H1 (cell line): ENCODE measurements around the gene RDH12. TPM values are rescaled to one million over a fixed set of nuclear protein-coding genes. Genes with fewer than 3 reads are reported as not detected.

Experiments
- CTCF ChIA-PET: fragments of 300-600 bp; sonication (Branson Sonifier 250); formaldehyde crosslinking; loops from one replicate; lab custom pipeline; 2021; ENCODE audit not compliant: partially characterized antibody; lab: Charles Lee
- POLR2A ChIA-PET: fragments of 300-600 bp; sonication (Branson Sonifier 250); formaldehyde crosslinking; loops from one replicate; lab custom pipeline; 2021; ENCODE audit warnings: inconsistent platforms; ENCODE audit not compliant: partially characterized antibody; lab: Charles Lee
- DNase-seq, 2 experiments: peaks; one replicate each; pipeline versions ENCODE4 v3.0.0 to v3.0.0-alpha.2; 2010 to 2022; ENCODE audit warnings: low spot score in 2 of 2, low read depth in 1 of 2, mixed read lengths in 1 of 2
- FAIRE-seq: peaks from 2 replicates; lab custom pipeline; 2011; peaks lifted over from hg19 to GRCh38; lab: Jason Lieb, UNC
- H2AFZ ChIP-seq: 2 replicates; pipeline ENCODE4 v1.8.1; 2012; ENCODE audit warnings: low read length, inconsistent platforms
- H2AK5ac ChIP-seq: 2 replicates; pipeline ENCODE4 v1.6.1; 2013; ENCODE audit warnings: low read depth, low read length
- H2BK120ac ChIP-seq: replicated peaks from 2 replicates; pipeline ENCODE3; 2013; ENCODE audit warnings: low read depth, low read length, inconsistent platforms
- H2BK12ac ChIP-seq: 2 replicates; pipeline ENCODE4 v1.6.1; 2013; ENCODE audit warnings: low read depth, low read length
- H2BK15ac ChIP-seq: 2 replicates; pipeline ENCODE4 v1.6.1; 2013; ENCODE audit warnings: low read length
- H2BK20ac ChIP-seq: 2 replicates; pipeline ENCODE4 v1.6.1; 2013; ENCODE audit warnings: low read length
- H2BK5ac ChIP-seq: 2 replicates; pipeline ENCODE4 v1.6.1; 2013; ENCODE audit warnings: low read depth, low read length
- H3K14ac ChIP-seq: 2 replicates; pipeline ENCODE4 v1.6.1; 2013; ENCODE audit warnings: inconsistent platforms; ENCODE audit not compliant: insufficient read length
- H3K18ac ChIP-seq: 2 replicates; pipeline ENCODE4 v1.6.1; 2013; ENCODE audit warnings: low read length; ENCODE audit errors: extremely low read depth
- H3K23ac ChIP-seq: 2 replicates; pipeline ENCODE4 v1.6.1; 2013; ENCODE audit warnings: inconsistent platforms; ENCODE audit not compliant: insufficient read length
- H3K23me2 ChIP-seq: 2 replicates; pipeline ENCODE4 v1.6.1; 2013; ENCODE audit warnings: low read depth, low read length
- H3K27ac ChIP-seq: 2 replicates; pipeline ENCODE4 v1.6.1; 2011; ENCODE audit warnings: low read depth, low read length, inconsistent platforms
- H3K27me3 ChIP-seq, 4 experiments: replicated peaks in 1 of 4; 1 replicate in 1 of 4; 2 replicates in 3 of 4; pipeline versions ENCODE4 v1.6.1 to v1.8.1; 2011 to 2013; ENCODE audit warnings: low read length in 3 of 4, mild to moderate bottlenecking in 3 of 4, inconsistent platforms in 2 of 4, mixed read lengths in 2 of 4, moderate library complexity in 1 of 4; ENCODE audit not compliant: control insufficient read depth in 3 of 4, insufficient read depth in 3 of 4; ENCODE audit errors: extremely low read depth in 1 of 4
- H3K36me3 ChIP-seq, 4 experiments: 2 replicates each; pipeline versions ENCODE4 v1.6.1 to v1.8.1; 2011 to 2013; ENCODE audit warnings: mild to moderate bottlenecking in 4 of 4, low read length in 3 of 4, moderate library complexity in 2 of 4, control low read depth in 1 of 4, inconsistent platforms in 1 of 4; ENCODE audit not compliant: insufficient read depth in 4 of 4, control insufficient read depth in 2 of 4
- H3K4ac ChIP-seq: replicated peaks from 2 replicates; pipeline ENCODE3; 2013; ENCODE audit warnings: low read length, low read depth, mixed read lengths, inconsistent platforms; ENCODE audit not compliant: insufficient read length
- H3K4me1 ChIP-seq, 4 experiments: replicated peaks in 1 of 4; 1 replicate in 1 of 4; 2 replicates in 3 of 4; pipeline versions ENCODE4 v1.6.1 to v1.8.1; 2011 to 2013; ENCODE audit warnings: low read length in 3 of 4, inconsistent platforms in 2 of 4, mixed read lengths in 1 of 4; ENCODE audit not compliant: insufficient read depth in 4 of 4, control insufficient read depth in 3 of 4
- H3K4me2 ChIP-seq, 2 experiments: 2 replicates each; pipeline versions ENCODE4 v1.6.1 to v1.8.1; 2011 to 2013; ENCODE audit warnings: low read depth in 2 of 2, low read length in 2 of 2, control low read depth in 1 of 2, inconsistent platforms in 1 of 2, mild to moderate bottlenecking in 1 of 2; ENCODE audit not compliant: insufficient read depth in 1 of 2
- H3K4me3 ChIP-seq, 4 experiments: fragments of 200-600, 300-600 bp in 1 of 4; sonication (generic), shearing (Covaris generic), sonication (Bioruptor Twin) in 1 of 4; 2 replicates each; pipeline versions ENCODE4 v1.5.1 to v1.8.1; 2011 to 2016; ENCODE audit warnings: low read length in 4 of 4, low read depth in 3 of 4, control low read depth in 2 of 4, inconsistent platforms in 2 of 4, mild to moderate bottlenecking in 2 of 4, mixed read lengths in 1 of 4, moderate library complexity in 1 of 4; ENCODE audit not compliant: insufficient read depth in 2 of 4; ENCODE audit errors: extremely low read depth in 1 of 4
- H3K56ac ChIP-seq: replicated peaks from 2 replicates; pipeline ENCODE3; 2013; ENCODE audit warnings: low read depth, mild to moderate bottlenecking, mixed read lengths, low read length, inconsistent platforms; ENCODE audit not compliant: insufficient read length
- H3K79me1 ChIP-seq: 2 replicates; pipeline ENCODE4 v1.6.1; 2013; ENCODE audit warnings: low read depth, low read length, control low read depth
- H3K79me2 ChIP-seq, 2 experiments: 2 replicates each; pipeline versions ENCODE4 v1.6.1 to v1.8.1; 2012 to 2013; ENCODE audit warnings: low read length in 2 of 2, mild to moderate bottlenecking in 2 of 2, inconsistent platforms in 1 of 2; ENCODE audit not compliant: insufficient read depth in 2 of 2, control insufficient read depth in 1 of 2
- H3K9ac ChIP-seq, 4 experiments: replicated peaks in 1 of 4; 1 replicate in 1 of 4; 2 replicates in 3 of 4; pipeline versions ENCODE4 v1.6.1 to v1.8.1; 2011 to 2013; ENCODE audit warnings: low read depth in 3 of 4, low read length in 3 of 4, control low read depth in 2 of 4, mild to moderate bottlenecking in 2 of 4, moderate library complexity in 2 of 4, inconsistent platforms in 1 of 4; ENCODE audit errors: extremely low read depth in 1 of 4
- H3K9me3 ChIP-seq, 2 experiments: 2 replicates each; pipeline versions ENCODE4 v1.6.1 to v1.8.1; 2012 to 2013; ENCODE audit warnings: mild to moderate bottlenecking in 2 of 2, moderate library complexity in 2 of 2, control low read depth in 1 of 2, inconsistent platforms in 1 of 2, low read depth in 1 of 2, low read length in 1 of 2, mixed read lengths in 1 of 2; ENCODE audit not compliant: insufficient read depth in 2 of 2
- H4K20me1 ChIP-seq, 2 experiments: replicated peaks in 1 of 2; 2 replicates each; pipeline versions ENCODE3 to v1.8.1; 2011 to 2013; ENCODE audit warnings: inconsistent platforms in 2 of 2, low read length in 2 of 2, mild to moderate bottlenecking in 1 of 2; ENCODE audit not compliant: insufficient read depth in 2 of 2, control insufficient read depth in 1 of 2
- H4K5ac ChIP-seq: 2 replicates; pipeline ENCODE4 v1.6.1; 2013; ENCODE audit warnings: low read length, low read depth, mixed read lengths, inconsistent platforms; ENCODE audit not compliant: insufficient read length
- H4K8ac ChIP-seq: 2 replicates; pipeline ENCODE4 v1.8.0; 2013; ENCODE audit warnings: mild to moderate bottlenecking, moderate library complexity, low read length, inconsistent platforms; ENCODE audit not compliant: insufficient read depth; ENCODE audit errors: extremely low read depth
- H4K91ac ChIP-seq: replicated peaks from 2 replicates; pipeline ENCODE3; 2013; ENCODE audit warnings: low read length, mixed read lengths, inconsistent platforms; ENCODE audit not compliant: insufficient read length
- FOSL1 ChIP-seq: IDR thresholded peaks from 2 replicates; pipeline ENCODE4 v1.6.1; 2011; ENCODE audit warnings: mild to moderate bottlenecking, low read depth, low read length, moderate library complexity; ENCODE audit not compliant: insufficient read depth
- HDAC2 ChIP-seq, 2 experiments: fragments of 300-600 bp in 1 of 2; sonication (generic) in 1 of 2; IDR thresholded peaks; 2 replicates each; pipeline ENCODE4 v1.6.1; 2011 to 2012; ENCODE audit warnings: low read depth in 2 of 2, low read length in 2 of 2, mild to moderate bottlenecking in 2 of 2, moderate library complexity in 2 of 2, borderline replicate concordance in 1 of 2, inconsistent platforms in 1 of 2
- WGBS, 2 experiments: shearing (Covaris generic) in 1 of 2; methylation state at CpG; one replicate each; pipeline versions ENCODE4 v1.1.6 to v1.1.7; 2013 to 2015; ENCODE audit warnings: low lambda C conversion rate in 2 of 2, mixed read lengths in 2 of 2, inconsistent platforms in 1 of 2, low coverage in 1 of 2, missing lambda C conversion rate in 1 of 2; ENCODE audit not compliant: insufficient replicate concordance in 2 of 2, insufficient coverage in 1 of 2, insufficient read length in 1 of 2; ENCODE audit errors: extremely low coverage in 1 of 2, missing lambda C conversion rate in 1 of 2; 5-methylcytosine and 5-hydroxymethylcytosine counted together
- polyA plus RNA-seq, 7 experiments: library from polyadenylated mRNA; depleted of rRNA in 3 of 7; stranded (reverse) in 5 of 7; unstranded in 2 of 7; fragments of >200 nt in 5 of 7; fragments of 200-250 nt in 2 of 7; gene quantifications; 1 replicate in 5 of 7; 2 replicates in 1 of 7; 4 replicates in 1 of 7; pipeline versions ENCODE4 v1.2.1 to v1.2.3, GENCODE V29; 2011 to 2013; ENCODE audit warnings: missing spikeins in 2 of 7, mixed read lengths in 2 of 7
- total RNA-seq: library from RNA; stranded (reverse); fragmentation: NEBNext Ultra II Directional; extraction: Animal tissue kit (Norgen Biotek cat#: 25700); gene quantifications from 2 replicates; pipeline ENCODE4 v1.2.1, GENCODE V29; 2021
- TF ChIP-seq, protein P1 (sequence below): IDR thresholded peaks from 2 replicates; pipeline ENCODE4 v1.6.1; 2012; ENCODE audit warnings: low read length, inconsistent platforms
- TF ChIP-seq, protein P2 (sequence below), 3 experiments: IDR thresholded peaks; 1 replicate in 2 of 3; 2 replicates in 1 of 3; pipeline versions ENCODE4 v1.5.1 to v1.6.1; 2011; ENCODE audit warnings: low read length in 3 of 3, mild to moderate bottlenecking in 3 of 3, inconsistent platforms in 2 of 3, low read depth in 1 of 3, moderate library complexity in 1 of 3; ENCODE audit not compliant: insufficient read depth in 1 of 3; ENCODE audit errors: control extremely low read depth in 1 of 3

Gene RDH12
- total and polyA plus RNA-seq, 2 of the 8 experiments (the other 6 are each of a cell fraction or from before 2014, with no cell fraction given), result 1.2 to 1.5 TPM

DNA sequence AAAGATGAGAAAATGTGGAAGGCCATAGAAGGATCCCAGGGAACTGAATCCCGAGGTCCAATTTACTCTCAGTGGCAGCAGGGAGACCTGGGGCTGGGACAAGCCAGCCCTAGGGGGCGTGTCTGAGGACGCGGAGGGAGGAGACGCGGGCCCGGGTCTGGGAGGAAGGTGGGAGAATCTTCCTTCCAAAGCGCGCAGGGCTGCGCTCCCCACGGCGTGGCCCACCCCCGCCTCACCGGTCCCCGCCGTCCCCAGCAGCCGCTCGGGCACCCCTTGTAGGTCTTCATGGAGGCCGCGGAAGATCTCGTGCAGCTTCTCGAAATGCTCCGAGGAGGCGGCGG lies 27.6 kb upstream of the RDH12 start:
- Histone ChIP-seq H3K9me3 (no peaks in the 10 kb centered on the region), H3K14ac (no peak overlapping the region), H3K9ac (peak overlapping the region; percentile 72 to 99 (median 95)), H3K18ac (no peak overlapping the region), H3K56ac (peak overlapping the region; percentile 77), H4K8ac (peak overlapping the region; percentile 100), H3K4me1 (no peaks in the 10 kb centered on the region; a peak in 2 of 7 replicates), H4K20me1 (peaks cover 10 to 12% of the 10 kb centered on the region in 2 experiments), H2BK5ac (no peak overlapping the region), H3K23me2 (no peaks in the 10 kb centered on the region; the same call in 1 of the 2 replicates), H3K4me2 (peak overlapping the region; percentile 67 to 74), H3K4me3 (peak overlapping the region; percentile 77 to 96 (median 80)), H2AK5ac (no peak overlapping the region), H3K27ac (peak overlapping the region; percentile 99; the same call in 1 of the 2 replicates), H3K23ac (no peak overlapping the region), H2BK20ac (no peak overlapping the region), H2BK15ac (no peak overlapping the region), H2BK120ac (no peak overlapping the region), H3K4ac (no peak overlapping the region), H3K79me1 (peaks cover 2% of the 10 kb centered on the region; the same call in 1 of the 2 replicates), H4K5ac (peak overlapping the region; percentile 41), H2BK12ac (no peak overlapping the region), H3K36me3 (peaks cover 5 to 24% (median 10%) of the 10 kb centered on the region in 4 experiments), H4K91ac (no peak overlapping the region), H3K27me3 (no peaks in the 10 kb centered on the region), H3K79me2 (peaks cover 3 to 43% of the 10 kb centered on the region in 2 experiments; a peak in 3 of 4 replicates)
- WGBS, 2 experiments, result 0% methylated on average over 18 of the region's 25 CpGs; no CpG with 5 or more reads in 1 of the 2 experiments
- POLR2A ChIA-PET, result interaction anchor here (0.8 to 3.9 kb wide), 4 partner anchors 13 to 54 kb away, joined by 3 to 21 read pairs (median 12); partner anchors contain the start of genes ARG2 and RDH11
- FAIRE-seq, result no peak
- peak in 1 of 2 experiments; percentile 85 for DNase-seq
- CTCF ChIA-PET, result interaction anchor here (0.7 to 1.6 kb wide), 10 partner anchors 10 to 258 kb away, joined by 3 to 6 read pairs (median 3); no protein-coding TSS in a partner anchor
- TF ChIP-seq, protein P1, sequence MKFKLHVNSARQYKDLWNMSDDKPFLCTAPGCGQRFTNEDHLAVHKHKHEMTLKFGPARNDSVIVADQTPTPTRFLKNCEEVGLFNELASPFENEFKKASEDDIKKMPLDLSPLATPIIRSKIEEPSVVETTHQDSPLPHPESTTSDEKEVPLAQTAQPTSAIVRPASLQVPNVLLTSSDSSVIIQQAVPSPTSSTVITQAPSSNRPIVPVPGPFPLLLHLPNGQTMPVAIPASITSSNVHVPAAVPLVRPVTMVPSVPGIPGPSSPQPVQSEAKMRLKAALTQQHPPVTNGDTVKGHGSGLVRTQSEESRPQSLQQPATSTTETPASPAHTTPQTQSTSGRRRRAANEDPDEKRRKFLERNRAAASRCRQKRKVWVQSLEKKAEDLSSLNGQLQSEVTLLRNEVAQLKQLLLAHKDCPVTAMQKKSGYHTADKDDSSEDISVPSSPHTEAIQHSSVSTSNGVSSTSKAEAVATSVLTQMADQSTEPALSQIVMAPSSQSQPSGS, result no peak
- TF ChIP-seq, protein P2, sequence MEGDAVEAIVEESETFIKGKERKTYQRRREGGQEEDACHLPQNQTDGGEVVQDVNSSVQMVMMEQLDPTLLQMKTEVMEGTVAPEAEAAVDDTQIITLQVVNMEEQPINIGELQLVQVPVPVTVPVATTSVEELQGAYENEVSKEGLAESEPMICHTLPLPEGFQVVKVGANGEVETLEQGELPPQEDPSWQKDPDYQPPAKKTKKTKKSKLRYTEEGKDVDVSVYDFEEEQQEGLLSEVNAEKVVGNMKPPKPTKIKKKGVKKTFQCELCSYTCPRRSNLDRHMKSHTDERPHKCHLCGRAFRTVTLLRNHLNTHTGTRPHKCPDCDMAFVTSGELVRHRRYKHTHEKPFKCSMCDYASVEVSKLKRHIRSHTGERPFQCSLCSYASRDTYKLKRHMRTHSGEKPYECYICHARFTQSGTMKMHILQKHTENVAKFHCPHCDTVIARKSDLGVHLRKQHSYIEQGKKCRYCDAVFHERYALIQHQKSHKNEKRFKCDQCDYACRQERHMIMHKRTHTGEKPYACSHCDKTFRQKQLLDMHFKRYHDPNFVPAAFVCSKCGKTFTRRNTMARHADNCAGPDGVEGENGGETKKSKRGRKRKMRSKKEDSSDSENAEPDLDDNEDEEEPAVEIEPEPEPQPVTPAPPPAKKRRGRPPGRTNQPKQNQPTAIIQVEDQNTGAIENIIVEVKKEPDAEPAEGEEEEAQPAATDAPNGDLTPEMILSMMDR (IDR thresholded peaks at IDR 0.05; ENCODE audit: control extremely low read depth in 1 of 3, insufficient read depth in 1 of 3, low read depth in 1 of 3, low read length in 3 of 3), result peak in 1 of 3 experiments; percentile 27; a peak in 1 of 4 replicates
- TF ChIP-seq FOSL1 (no peak), HDAC2 (IDR thresholded peaks at IDR 0.05; ENCODE audit: borderline replicate concordance in 1 of 2, low read depth in 2 of 2, low read length in 2 of 2) (0 out of 4 replicates have a peak, but pooled peaks of 1 of the 2 experiments have one; percentile 25)
- TF ChIP-seq, all 59 proteins: peak for 2
- peak overlapping the region; percentile 73; the same call in 1 of the 2 replicates for H2AFZ ChIP-seq
